Inflammatory macrophage treated with lipopolysaccharide for 1 hour (primary cell): ENCODE measurements around the gene LRRC18.

Experiments used
- DNase-seq, 2 donors: peaks; one replicate each; pipeline ENCODE4 v3.0.0-alpha.2; 2020 to 2022

The LRRC18 gene

GRCh38 chr10:48939790-48940325, at the start of gene LRRC18:
Gene LRRC18 (minus strand): TSS chr10:48939840. CDS start chr10:48914155, 25,685 bp downstream.
- DNase-seq: no peak

- DNase-seq: no peak
Observed at GRCh38 chr10:48985621-48986158, 46.0 kb upstream of the LRRC18 start.

DNA sequence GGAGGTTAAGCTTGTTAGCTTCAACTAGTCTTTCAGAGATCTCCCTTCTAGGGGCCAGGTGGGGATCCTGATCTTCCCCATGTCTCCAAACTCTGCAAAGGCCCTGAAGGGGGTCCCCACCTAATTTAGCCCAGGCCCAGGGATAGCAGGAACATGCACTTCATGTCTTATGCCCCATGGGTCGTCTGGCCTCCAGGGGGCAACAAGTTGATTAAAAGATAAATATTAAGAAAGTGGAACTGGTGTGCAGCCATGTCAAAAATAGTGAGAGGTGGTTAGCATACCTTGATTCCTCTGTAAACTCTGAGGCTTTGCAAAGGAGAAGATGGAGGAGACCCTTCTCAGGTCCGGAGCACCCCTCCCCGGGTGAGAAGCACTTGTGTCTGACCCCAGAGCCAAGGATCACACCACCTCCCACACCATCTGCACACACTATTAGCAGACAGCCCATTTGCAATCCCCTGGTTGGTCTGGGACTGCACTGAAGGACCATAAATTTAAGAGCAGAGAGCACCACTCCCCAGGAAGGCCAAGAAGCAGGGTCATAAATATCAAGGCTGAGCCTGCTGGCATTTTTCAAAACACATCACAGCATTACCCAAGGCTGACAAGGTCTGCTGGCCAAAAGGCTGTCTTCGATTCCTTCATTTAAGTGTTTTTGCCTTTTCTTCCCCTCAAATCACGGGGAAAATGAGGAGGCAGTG, 44.2 kb upstream of the LRRC18 start:
- no peak for DNase-seq

DNA sequence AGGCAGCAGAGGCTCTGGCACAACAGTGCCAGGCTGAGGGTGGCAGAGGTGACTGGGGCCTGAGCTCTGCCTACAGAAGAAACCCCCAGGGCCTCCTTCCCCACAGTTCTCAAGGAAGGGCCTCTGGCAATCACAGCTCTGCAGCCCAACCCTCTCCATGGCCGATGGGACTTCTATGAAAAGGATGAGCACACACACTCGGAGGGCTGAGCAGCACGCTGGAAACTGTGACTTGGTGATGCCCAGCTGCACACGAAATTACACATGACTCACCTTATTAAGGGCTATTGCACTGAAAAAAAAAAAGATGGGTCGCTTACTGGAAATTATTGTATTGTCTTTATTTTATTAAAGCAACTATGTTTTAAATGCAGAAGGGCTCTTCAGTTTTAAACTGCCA, 42.9 kb upstream of the LRRC18 start:
- no peak for DNase-seq

- DNase-seq: peak; percentile 7 to 20
Observed at GRCh38 chr10:48981310-48981907, 41.8 kb upstream of the LRRC18 start.

DNA sequence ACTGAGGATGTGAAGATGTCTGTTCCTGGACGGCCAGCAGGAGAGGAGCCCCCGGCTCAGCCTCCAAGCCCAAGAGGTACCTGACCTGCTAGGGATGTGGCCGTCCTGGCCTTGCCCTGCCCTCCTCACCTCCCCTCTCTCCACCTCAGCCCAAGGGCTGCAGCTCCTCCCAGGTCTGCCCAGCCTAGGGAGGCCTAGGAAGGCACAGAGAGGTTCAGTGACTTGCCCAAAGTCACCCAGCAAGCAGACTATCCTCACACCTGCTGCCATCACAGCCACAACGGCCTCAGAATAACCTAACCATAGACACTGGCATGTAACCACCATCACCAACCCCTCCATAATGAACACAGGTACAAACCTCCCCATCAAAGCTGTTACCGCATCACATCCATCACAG, 38.7 kb upstream of the LRRC18 start:
- DNase-seq: no peak

DNA sequence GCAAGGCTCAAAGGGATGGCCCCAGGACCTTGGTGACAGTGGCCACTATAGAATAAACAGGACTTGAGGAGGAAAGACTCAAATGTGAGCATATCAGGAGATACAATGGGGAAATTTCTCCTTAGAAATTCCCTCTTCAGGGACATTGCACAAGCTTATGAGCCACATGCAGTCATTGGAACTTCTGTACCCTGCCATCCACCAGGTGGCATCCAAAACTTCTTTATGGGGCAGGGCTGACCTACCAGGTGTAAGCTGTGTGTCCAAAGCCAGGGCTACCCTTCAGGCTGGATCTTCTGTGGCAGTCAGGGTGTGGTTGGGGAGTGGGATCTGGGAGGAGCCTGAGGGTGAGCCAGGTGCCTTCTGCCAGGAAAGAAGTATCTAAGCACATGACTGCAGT, 36.6 kb upstream of the LRRC18 start:
- peak; percentile 17 to 53 for DNase-seq

- no peak for DNase-seq
Observed at GRCh38 chr10:48974510-48975156, 35.0 kb upstream of the LRRC18 start.

GRCh38 chr10:48973065-48973464, 33.4 kb upstream of the LRRC18 start:
- no peak for DNase-seq

GRCh38 chr10:48970654-48971053, 31.0 kb upstream of the LRRC18 start:
- DNase-seq: no peak

DNA sequence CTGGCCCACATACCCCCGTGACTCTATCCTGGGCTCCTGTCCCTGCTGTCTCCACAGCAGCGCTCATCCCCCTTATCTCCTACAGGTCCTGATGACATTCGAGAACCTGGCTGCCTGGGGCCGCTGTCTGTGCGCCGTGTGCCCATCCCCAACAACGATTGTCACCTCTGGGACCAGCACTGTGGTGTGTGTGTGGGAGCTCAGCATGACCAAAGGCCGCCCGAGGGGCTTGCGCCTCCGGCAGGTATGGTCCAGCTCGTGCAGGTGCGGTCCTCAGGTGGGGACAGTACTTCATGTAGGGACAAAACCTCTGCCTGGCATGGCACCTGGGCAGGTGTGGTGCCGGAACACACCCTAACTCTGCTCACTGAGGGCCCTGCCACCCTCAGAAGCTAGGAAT, 30.4 kb upstream of the LRRC18 start:
- no peak for DNase-seq

DNA sequence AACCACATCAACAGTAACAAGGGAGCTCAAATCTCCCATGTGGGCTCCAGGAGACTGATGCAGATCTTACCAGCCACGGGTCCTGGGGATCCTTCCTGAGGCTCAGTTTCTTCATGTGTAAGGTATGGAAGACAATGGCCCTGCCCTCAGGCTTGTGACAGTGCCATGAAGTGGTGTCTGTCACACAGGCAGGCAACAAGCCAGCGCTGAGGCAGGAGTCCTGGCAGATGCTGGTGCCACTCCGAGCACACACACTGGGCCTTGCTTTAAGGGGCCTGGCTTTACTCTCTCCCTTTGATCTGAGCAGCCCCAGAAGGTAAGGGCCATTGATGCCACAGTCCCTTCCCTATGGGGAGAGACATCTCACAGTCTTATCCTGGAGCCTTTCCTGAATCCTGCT, 28.4 kb upstream of the LRRC18 start:
- no peak for DNase-seq

- DNase-seq: no peak
Observed at GRCh38 chr10:48965460-48965859, 25.8 kb upstream of the LRRC18 start.

DNA sequence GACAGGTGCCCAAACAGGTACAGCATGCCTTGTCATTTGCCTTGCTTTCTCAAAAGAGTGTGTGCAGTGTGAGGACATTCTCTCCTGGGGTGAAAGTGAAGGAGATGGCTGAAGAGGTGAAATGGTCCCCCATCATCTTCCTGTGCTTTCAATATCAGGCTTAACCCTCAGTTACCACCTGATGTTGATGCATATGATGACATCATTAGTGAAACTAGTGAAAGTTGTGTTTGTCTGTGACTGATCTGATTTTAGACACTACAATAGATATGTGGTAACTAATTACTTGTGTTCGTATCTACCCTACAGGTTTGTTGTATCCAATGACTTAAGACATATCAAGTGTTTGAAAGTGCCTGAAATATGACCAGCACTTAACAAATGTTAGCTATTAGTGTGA, 24.4 kb upstream of the LRRC18 start:
- DNase-seq: no peak

DNA sequence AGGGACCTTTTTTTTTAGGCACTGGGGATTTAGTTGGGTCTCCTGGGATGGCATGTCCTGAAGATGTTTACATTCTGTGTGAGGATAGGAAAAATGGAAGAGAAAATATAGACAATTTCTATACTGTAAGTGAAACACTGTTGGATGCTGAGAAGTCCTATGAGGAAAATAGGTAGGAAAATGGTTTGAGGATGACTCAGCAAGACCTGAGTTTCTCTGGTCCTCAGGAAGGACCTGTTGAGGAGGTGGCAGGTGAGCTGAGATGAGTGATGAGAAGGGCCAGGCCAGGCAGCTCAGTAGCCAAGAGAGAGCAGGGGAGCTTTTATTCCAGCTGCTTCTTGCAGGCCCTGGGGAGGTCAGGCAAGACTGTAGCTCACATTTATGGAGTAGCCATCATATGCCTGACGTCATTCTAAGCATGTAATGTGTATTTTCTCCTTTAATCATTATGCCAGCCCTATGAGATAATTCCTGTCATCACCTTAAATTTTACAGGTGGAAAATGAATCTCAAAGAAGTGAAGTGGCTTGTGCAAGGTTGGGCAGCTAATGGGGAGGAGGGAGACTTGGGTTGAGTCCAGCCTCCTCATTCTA, 19.1 kb upstream of the LRRC18 start:
- DNase-seq: no peak

- no peak for DNase-seq
Observed at GRCh38 chr10:48957361-48958151, 17.9 kb upstream of the LRRC18 start.

DNA sequence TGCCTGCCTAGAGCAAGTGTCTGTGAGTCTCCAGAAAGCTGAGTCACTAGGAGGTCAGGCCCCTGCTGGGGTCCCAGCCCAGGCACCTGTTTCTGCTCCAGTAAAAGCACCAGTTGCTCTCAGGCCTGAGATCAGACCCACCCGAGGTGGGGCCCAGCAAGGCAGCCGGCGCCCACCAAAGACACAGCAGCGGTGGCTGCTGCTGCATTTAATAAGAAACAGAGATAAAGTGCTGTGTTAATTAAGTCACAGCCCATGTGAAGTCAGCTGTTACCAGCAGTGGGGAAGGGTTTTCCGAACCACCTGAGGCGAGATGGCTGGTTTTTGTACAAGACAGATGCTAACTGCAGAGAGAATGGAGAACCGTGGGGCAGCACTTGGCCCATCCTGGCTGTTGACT, 12.1 kb upstream of the LRRC18 start:
- DNase-seq: no peak

DNA sequence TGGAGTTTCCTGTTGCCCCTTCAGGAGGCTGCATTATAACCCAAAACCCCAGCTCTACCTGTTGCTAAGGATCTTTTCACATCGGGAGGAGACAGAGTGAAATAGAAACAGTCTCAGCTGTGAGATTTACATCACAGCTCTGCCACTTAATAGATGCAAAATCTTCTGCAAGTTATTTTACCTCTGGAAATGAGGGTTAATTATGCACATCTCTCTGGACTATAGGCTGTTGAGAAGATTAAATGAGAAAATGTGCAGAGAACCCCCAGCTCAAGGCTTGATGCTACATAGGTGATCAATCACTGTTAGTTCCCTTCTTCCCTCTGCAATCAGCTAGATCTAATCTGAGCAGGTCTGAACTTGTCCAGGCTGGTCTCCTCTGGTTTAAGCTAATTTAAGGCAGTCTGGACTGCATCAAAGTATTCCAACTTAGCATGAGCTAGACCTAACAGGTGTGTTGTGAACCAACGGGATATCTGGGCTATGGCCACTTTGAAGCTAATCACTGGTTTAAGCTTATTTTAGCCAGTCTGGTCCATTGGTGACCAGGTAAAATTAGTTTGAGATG, 8.9 kb upstream of the LRRC18 start:
- no peak for DNase-seq

GRCh38 chr10:48947690-48948469, 8.2 kb upstream of the LRRC18 start:
- no peak for DNase-seq

DNA sequence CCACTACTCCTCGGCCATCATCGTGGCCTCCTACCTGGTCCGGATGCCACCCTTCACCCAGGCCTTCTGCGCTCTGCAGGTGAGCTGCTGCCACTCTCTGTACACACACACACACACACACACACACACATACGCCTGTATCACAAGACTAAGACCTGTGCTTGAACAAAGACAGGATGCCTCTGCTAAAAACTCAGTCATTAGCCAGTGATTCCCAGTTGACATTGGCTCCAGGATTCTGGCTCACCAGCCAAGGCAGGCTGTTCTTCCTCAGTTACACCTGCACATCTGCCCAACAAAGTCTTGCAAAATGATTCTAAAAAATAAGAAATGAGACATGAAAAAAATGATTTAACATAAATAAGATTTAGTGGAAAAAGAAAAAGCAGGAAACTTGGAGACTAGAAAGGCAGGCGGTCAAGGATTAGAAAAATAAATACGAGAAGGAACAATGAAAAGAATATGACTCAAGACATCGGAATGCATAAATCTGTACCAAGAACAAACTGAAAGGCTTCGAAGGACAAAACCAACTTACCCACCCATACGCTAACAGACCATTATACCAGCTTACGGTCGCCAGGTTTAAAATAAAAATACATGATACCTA, 7.4 kb upstream of the LRRC18 start:
- no peak for DNase-seq

GRCh38 chr10:48946332-48946731, 6.7 kb upstream of the LRRC18 start:
- no peak for DNase-seq
